ENCODE measurements around the gene RPA3. TPM values are rescaled to one million over a fixed set of nuclear protein-coding genes. Genes with fewer than 3 reads are reported as not detected.

Gene RPA3
- polyA plus RNA-seq, 1 donor (not counting 4 experiments of a cell fraction or from before 2014, with no cell fraction given): 51.1 TPM

- Histone ChIP-seq H2AFZ (ENCODE audit: control insufficient read depth, low read length) (no peak overlapping the region), H3K4me1 (ENCODE audit: control insufficient read depth, extremely low read depth, insufficient read depth, low read length) (no peaks in the 10 kb centered on the region), H3K27me3 (ENCODE audit: control insufficient read depth, extremely low read depth, insufficient read depth, low read length) (no peaks in the 10 kb centered on the region), H3K4me2 (ENCODE audit: control insufficient read depth, extremely low read depth, insufficient read depth, low read depth, low read length) (no peak overlapping the region), H3K9me3 (ENCODE audit: control insufficient read depth, low read depth, low read length) (no peaks in the 10 kb centered on the region), H3K4me3 (ENCODE audit: control insufficient read depth in 2 of 3, extremely low read depth in 1 of 3, insufficient read depth in 2 of 3, low read depth in 1 of 3, low read length in 3 of 3) (no peak overlapping the region), H3K36me3 (ENCODE audit: control insufficient read depth in 2 of 2, extremely low read depth in 1 of 2, insufficient read depth in 2 of 2, low read length in 2 of 2) (no peaks in the 10 kb centered on the region), H3K9ac (ENCODE audit: control insufficient read depth, extremely low read depth, insufficient read depth, low read length) (no peak overlapping the region), H3K27ac (ENCODE audit: control insufficient read depth, insufficient read depth, low read length) (no peak overlapping the region), H3K79me2 (ENCODE audit: control insufficient read depth, insufficient read depth, low read length) (no peaks in the 10 kb centered on the region), H4K20me1 (ENCODE audit: control insufficient read depth, extremely low read depth, insufficient read depth, low read length) (no peaks in the 10 kb centered on the region), H3K9me1 (ENCODE audit: control insufficient read depth, extremely low read depth, insufficient read depth, low read length) (no peaks in the 10 kb centered on the region)
- dilution Hi-C loops (cut with MboI; ENCODE audit: extremely low pct_ligation_motif_present, low sequenced_read_pairs): no loop called here
- FAIRE-seq (no peak), DNase-seq (ENCODE audit: low read depth, low spot score) (no peak)
- no peak for TF ChIP-seq CTCF (optimal IDR thresholded peaks at IDR 0.05 in 1 of 3, IDR thresholded peaks at IDR 0.05 in 1 of 3, conservative IDR thresholded peaks at IDR 0.05 in 1 of 3; ENCODE audit: extremely low read depth in 1 of 3, insufficient read depth in 2 of 3, low read length in 3 of 3)
- no peak for TF ChIP-seq EZH2 (IDR thresholded peaks at IDR 0.05; ENCODE audit: low read length)
Observed at GRCh38 chr7:7628476-7628875, 89.9 kb downstream of the RPA3 start.

- no peak overlapping the region for H3K4me2 ChIP-seq (ENCODE audit: control insufficient read depth, extremely low read depth, insufficient read depth, low read depth, low read length)
- FAIRE-seq: no peak
Observed at GRCh38 chr7:7620644-7621210, 97.7 kb downstream of the RPA3 start.

More at GRCh38 chr7:7620644-7621210, 97.7 kb downstream of the RPA3 start:
- dilution Hi-C loops (cut with MboI; ENCODE audit: extremely low pct_ligation_motif_present, low sequenced_read_pairs): no loop called here
- no peaks in the 10 kb centered on the region for H4K20me1 ChIP-seq (ENCODE audit: control insufficient read depth, extremely low read depth, insufficient read depth, low read length)
- no peak overlapping the region for H3K27ac ChIP-seq (ENCODE audit: control insufficient read depth, insufficient read depth, low read length)
- no peaks in the 10 kb centered on the region for H3K27me3 ChIP-seq (ENCODE audit: control insufficient read depth, extremely low read depth, insufficient read depth, low read length)
- H2AFZ ChIP-seq (ENCODE audit: control insufficient read depth, low read length): no peak overlapping the region
- no peaks in the 10 kb centered on the region for H3K4me1 ChIP-seq (ENCODE audit: control insufficient read depth, extremely low read depth, insufficient read depth, low read length)
- H3K9me3 ChIP-seq (ENCODE audit: control insufficient read depth, low read depth, low read length): no peaks in the 10 kb centered on the region
- no peak overlapping the region for H3K9ac ChIP-seq (ENCODE audit: control insufficient read depth, extremely low read depth, insufficient read depth, low read length)
- H3K4me3 ChIP-seq (ENCODE audit: control insufficient read depth in 2 of 3, extremely low read depth in 1 of 3, insufficient read depth in 2 of 3, low read depth in 1 of 3, low read length in 3 of 3): no peak overlapping the region
- DNase-seq (ENCODE audit: low read depth, low spot score): no peak
- no peak for TF ChIP-seq EZH2 (IDR thresholded peaks at IDR 0.05; ENCODE audit: low read length)
- TF ChIP-seq CTCF (optimal IDR thresholded peaks at IDR 0.05 in 1 of 3, IDR thresholded peaks at IDR 0.05 in 1 of 3, conservative IDR thresholded peaks at IDR 0.05 in 1 of 3; ENCODE audit: extremely low read depth in 1 of 3, insufficient read depth in 2 of 3, low read length in 3 of 3): no peak
- no peaks in the 10 kb centered on the region for H3K36me3 ChIP-seq (ENCODE audit: control insufficient read depth in 2 of 2, extremely low read depth in 1 of 2, insufficient read depth in 2 of 2, low read length in 2 of 2)
- no peaks in the 10 kb centered on the region for H3K9me1 ChIP-seq (ENCODE audit: control insufficient read depth, extremely low read depth, insufficient read depth, low read length)
- no peaks in the 10 kb centered on the region for H3K79me2 ChIP-seq (ENCODE audit: control insufficient read depth, insufficient read depth, low read length)
